H1 (cell line): ENCODE results near the gene SIK3. TPM values are rescaled to one million over a fixed set of nuclear protein-coding genes. Genes with fewer than 3 reads are reported as not detected.

Experiments used
- CTCF ChIA-PET: fragments of 300-600 bp; sonication (Branson Sonifier 250); formaldehyde crosslinking; loops from one replicate; lab custom pipeline; 2021; ENCODE audit not compliant: partially characterized antibody; lab: Charles Lee
- POLR2A ChIA-PET: fragments of 300-600 bp; sonication (Branson Sonifier 250); formaldehyde crosslinking; loops from one replicate; lab custom pipeline; 2021; ENCODE audit warnings: inconsistent platforms; ENCODE audit not compliant: partially characterized antibody; lab: Charles Lee
- DNase-seq, 2 experiments: peaks; one replicate each; pipeline versions ENCODE4 v3.0.0 to v3.0.0-alpha.2; 2010 to 2022; ENCODE audit warnings: low spot score in 2 of 2, low read depth in 1 of 2, mixed read lengths in 1 of 2
- FAIRE-seq: peaks from 2 replicates; lab custom pipeline; 2011; peaks lifted over from hg19 to GRCh38; lab: Jason Lieb, UNC
- H2AFZ ChIP-seq: 2 replicates; pipeline ENCODE4 v1.8.1; 2012; ENCODE audit warnings: low read length, inconsistent platforms
- H2AK5ac ChIP-seq: 2 replicates; pipeline ENCODE4 v1.6.1; 2013; ENCODE audit warnings: low read depth, low read length
- H2BK120ac ChIP-seq: replicated peaks from 2 replicates; pipeline ENCODE3; 2013; ENCODE audit warnings: low read depth, low read length, inconsistent platforms
- H2BK12ac ChIP-seq: 2 replicates; pipeline ENCODE4 v1.6.1; 2013; ENCODE audit warnings: low read depth, low read length
- H2BK15ac ChIP-seq: 2 replicates; pipeline ENCODE4 v1.6.1; 2013; ENCODE audit warnings: low read length
- H2BK20ac ChIP-seq: 2 replicates; pipeline ENCODE4 v1.6.1; 2013; ENCODE audit warnings: low read length
- H2BK5ac ChIP-seq: 2 replicates; pipeline ENCODE4 v1.6.1; 2013; ENCODE audit warnings: low read depth, low read length
- H3K14ac ChIP-seq: 2 replicates; pipeline ENCODE4 v1.6.1; 2013; ENCODE audit warnings: inconsistent platforms; ENCODE audit not compliant: insufficient read length
- H3K18ac ChIP-seq: 2 replicates; pipeline ENCODE4 v1.6.1; 2013; ENCODE audit warnings: low read length; ENCODE audit errors: extremely low read depth
- H3K23ac ChIP-seq: 2 replicates; pipeline ENCODE4 v1.6.1; 2013; ENCODE audit warnings: inconsistent platforms; ENCODE audit not compliant: insufficient read length
- H3K23me2 ChIP-seq: 2 replicates; pipeline ENCODE4 v1.6.1; 2013; ENCODE audit warnings: low read depth, low read length
- H3K27ac ChIP-seq: 2 replicates; pipeline ENCODE4 v1.6.1; 2011; ENCODE audit warnings: low read depth, low read length, inconsistent platforms
- H3K27me3 ChIP-seq, 4 experiments: replicated peaks in 1 of 4; 1 replicate in 1 of 4; 2 replicates in 3 of 4; pipeline versions ENCODE4 v1.6.1 to v1.8.1; 2011 to 2013; ENCODE audit warnings: low read length in 3 of 4, mild to moderate bottlenecking in 3 of 4, inconsistent platforms in 2 of 4, mixed read lengths in 2 of 4, moderate library complexity in 1 of 4; ENCODE audit not compliant: control insufficient read depth in 3 of 4, insufficient read depth in 3 of 4; ENCODE audit errors: extremely low read depth in 1 of 4
- H3K36me3 ChIP-seq, 4 experiments: 2 replicates each; pipeline versions ENCODE4 v1.6.1 to v1.8.1; 2011 to 2013; ENCODE audit warnings: mild to moderate bottlenecking in 4 of 4, low read length in 3 of 4, moderate library complexity in 2 of 4, control low read depth in 1 of 4, inconsistent platforms in 1 of 4; ENCODE audit not compliant: insufficient read depth in 4 of 4, control insufficient read depth in 2 of 4
- H3K4ac ChIP-seq: replicated peaks from 2 replicates; pipeline ENCODE3; 2013; ENCODE audit warnings: low read length, low read depth, mixed read lengths, inconsistent platforms; ENCODE audit not compliant: insufficient read length
- H3K4me1 ChIP-seq, 4 experiments: replicated peaks in 1 of 4; 1 replicate in 1 of 4; 2 replicates in 3 of 4; pipeline versions ENCODE4 v1.6.1 to v1.8.1; 2011 to 2013; ENCODE audit warnings: low read length in 3 of 4, inconsistent platforms in 2 of 4, mixed read lengths in 1 of 4; ENCODE audit not compliant: insufficient read depth in 4 of 4, control insufficient read depth in 3 of 4
- H3K4me2 ChIP-seq, 2 experiments: 2 replicates each; pipeline versions ENCODE4 v1.6.1 to v1.8.1; 2011 to 2013; ENCODE audit warnings: low read depth in 2 of 2, low read length in 2 of 2, control low read depth in 1 of 2, inconsistent platforms in 1 of 2, mild to moderate bottlenecking in 1 of 2; ENCODE audit not compliant: insufficient read depth in 1 of 2
- H3K4me3 ChIP-seq, 4 experiments: fragments of 200-600, 300-600 bp in 1 of 4; sonication (generic), shearing (Covaris generic), sonication (Bioruptor Twin) in 1 of 4; 2 replicates each; pipeline versions ENCODE4 v1.5.1 to v1.8.1; 2011 to 2016; ENCODE audit warnings: low read length in 4 of 4, low read depth in 3 of 4, control low read depth in 2 of 4, inconsistent platforms in 2 of 4, mild to moderate bottlenecking in 2 of 4, mixed read lengths in 1 of 4, moderate library complexity in 1 of 4; ENCODE audit not compliant: insufficient read depth in 2 of 4; ENCODE audit errors: extremely low read depth in 1 of 4
- H3K56ac ChIP-seq: replicated peaks from 2 replicates; pipeline ENCODE3; 2013; ENCODE audit warnings: low read depth, mild to moderate bottlenecking, mixed read lengths, low read length, inconsistent platforms; ENCODE audit not compliant: insufficient read length
- H3K79me1 ChIP-seq: 2 replicates; pipeline ENCODE4 v1.6.1; 2013; ENCODE audit warnings: low read depth, low read length, control low read depth
- H3K79me2 ChIP-seq, 2 experiments: 2 replicates each; pipeline versions ENCODE4 v1.6.1 to v1.8.1; 2012 to 2013; ENCODE audit warnings: low read length in 2 of 2, mild to moderate bottlenecking in 2 of 2, inconsistent platforms in 1 of 2; ENCODE audit not compliant: insufficient read depth in 2 of 2, control insufficient read depth in 1 of 2
- H3K9ac ChIP-seq, 4 experiments: replicated peaks in 1 of 4; 1 replicate in 1 of 4; 2 replicates in 3 of 4; pipeline versions ENCODE4 v1.6.1 to v1.8.1; 2011 to 2013; ENCODE audit warnings: low read depth in 3 of 4, low read length in 3 of 4, control low read depth in 2 of 4, mild to moderate bottlenecking in 2 of 4, moderate library complexity in 2 of 4, inconsistent platforms in 1 of 4; ENCODE audit errors: extremely low read depth in 1 of 4
- H3K9me3 ChIP-seq, 2 experiments: 2 replicates each; pipeline versions ENCODE4 v1.6.1 to v1.8.1; 2012 to 2013; ENCODE audit warnings: mild to moderate bottlenecking in 2 of 2, moderate library complexity in 2 of 2, control low read depth in 1 of 2, inconsistent platforms in 1 of 2, low read depth in 1 of 2, low read length in 1 of 2, mixed read lengths in 1 of 2; ENCODE audit not compliant: insufficient read depth in 2 of 2
- H4K20me1 ChIP-seq, 2 experiments: replicated peaks in 1 of 2; 2 replicates each; pipeline versions ENCODE3 to v1.8.1; 2011 to 2013; ENCODE audit warnings: inconsistent platforms in 2 of 2, low read length in 2 of 2, mild to moderate bottlenecking in 1 of 2; ENCODE audit not compliant: insufficient read depth in 2 of 2, control insufficient read depth in 1 of 2
- H4K5ac ChIP-seq: 2 replicates; pipeline ENCODE4 v1.6.1; 2013; ENCODE audit warnings: low read length, low read depth, mixed read lengths, inconsistent platforms; ENCODE audit not compliant: insufficient read length
- H4K8ac ChIP-seq: 2 replicates; pipeline ENCODE4 v1.8.0; 2013; ENCODE audit warnings: mild to moderate bottlenecking, moderate library complexity, low read length, inconsistent platforms; ENCODE audit not compliant: insufficient read depth; ENCODE audit errors: extremely low read depth
- H4K91ac ChIP-seq: replicated peaks from 2 replicates; pipeline ENCODE3; 2013; ENCODE audit warnings: low read length, mixed read lengths, inconsistent platforms; ENCODE audit not compliant: insufficient read length
- ASH2L ChIP-seq: fragments of 200-600, 300-600 bp; sonication (generic); IDR thresholded peaks from one replicate; pipeline ENCODE4 v1.7.1; 2017; ENCODE audit warnings: low read length
- BACH1 ChIP-seq: IDR thresholded peaks from 2 replicates; pipeline ENCODE4 v1.6.1; 2012; ENCODE audit warnings: low read length, improper control_type of control experiment
- CEBPB ChIP-seq: IDR thresholded peaks from 2 replicates; pipeline ENCODE4 v1.6.1; 2012; ENCODE audit warnings: low read depth, low read length
- CHD1 ChIP-seq: IDR thresholded peaks from 2 replicates; pipeline ENCODE4 v1.6.1; 2012; ENCODE audit warnings: low read depth, low read length, improper control_type of control experiment
- EZH2 ChIP-seq: fragments of 200-600 bp; sonication (generic); IDR thresholded peaks from 2 replicates; pipeline ENCODE4 v1.7.1; 2012; ENCODE audit warnings: low read depth, mild to moderate bottlenecking, moderate library complexity, low read length, inconsistent platforms; ENCODE audit not compliant: severe bottlenecking
- JUND ChIP-seq: IDR thresholded peaks from 2 replicates; pipeline ENCODE4 v1.6.1; 2011; ENCODE audit warnings: mild to moderate bottlenecking, improper control_type of control experiment, low read length
- KDM5A ChIP-seq: fragments of 200-600 bp; IDR thresholded peaks from 2 replicates; pipeline ENCODE4 v1.7.1; 2012; ENCODE audit warnings: mild to moderate bottlenecking, low read length, inconsistent platforms, mixed read lengths
- MAFK ChIP-seq: IDR thresholded peaks from 2 replicates; pipeline ENCODE4 v1.6.1; 2012; ENCODE audit warnings: low read depth, mild to moderate bottlenecking, improper control_type of control experiment, low read length
- POU5F1 ChIP-seq: IDR thresholded peaks from 2 replicates; pipeline ENCODE4 v1.6.1; 2011; ENCODE audit warnings: low read depth, mild to moderate bottlenecking, low read length, moderate library complexity
- SAP30 ChIP-seq: fragments of 300-600 bp; sonication (generic); IDR thresholded peaks from 2 replicates; pipeline ENCODE4 v1.7.1; 2012; ENCODE audit warnings: low read length, moderate library complexity, mild to moderate bottlenecking, inconsistent platforms; ENCODE audit not compliant: insufficient read depth, insufficient replicate concordance
- SIN3A ChIP-seq, 2 experiments: IDR thresholded peaks in 1 of 2; conservative IDR thresholded peaks in 1 of 2; 2 replicates each; pipeline ENCODE4 v1.6.1; 2011 to 2012; ENCODE audit warnings: low read length in 2 of 2, improper control_type of control experiment in 1 of 2, low read depth in 1 of 2, mild to moderate bottlenecking in 1 of 2
- YY1 ChIP-seq: IDR thresholded peaks from 2 replicates; pipeline ENCODE4 v1.6.1; 2011; ENCODE audit warnings: low read depth, mild to moderate bottlenecking, low read length
- WGBS, 2 experiments: shearing (Covaris generic) in 1 of 2; methylation state at CpG; one replicate each; pipeline versions ENCODE4 v1.1.6 to v1.1.7; 2013 to 2015; ENCODE audit warnings: low lambda C conversion rate in 2 of 2, mixed read lengths in 2 of 2, inconsistent platforms in 1 of 2, low coverage in 1 of 2, missing lambda C conversion rate in 1 of 2; ENCODE audit not compliant: insufficient replicate concordance in 2 of 2, insufficient coverage in 1 of 2, insufficient read length in 1 of 2; ENCODE audit errors: extremely low coverage in 1 of 2, missing lambda C conversion rate in 1 of 2; 5-methylcytosine and 5-hydroxymethylcytosine counted together
- polyA plus RNA-seq, 7 experiments: library from polyadenylated mRNA; depleted of rRNA in 3 of 7; stranded (reverse) in 5 of 7; unstranded in 2 of 7; fragments of >200 nt in 5 of 7; fragments of 200-250 nt in 2 of 7; gene quantifications; 1 replicate in 5 of 7; 2 replicates in 1 of 7; 4 replicates in 1 of 7; pipeline versions ENCODE4 v1.2.1 to v1.2.3, GENCODE V29; 2011 to 2013; ENCODE audit warnings: missing spikeins in 2 of 7, mixed read lengths in 2 of 7
- total RNA-seq: library from RNA; stranded (reverse); fragmentation: NEBNext Ultra II Directional; extraction: Animal tissue kit (Norgen Biotek cat#: 25700); gene quantifications from 2 replicates; pipeline ENCODE4 v1.2.1, GENCODE V29; 2021

The SIK3 gene
- total and polyA plus RNA-seq, 2 of the 8 experiments (the other 6 are each of a cell fraction or from before 2014, with no cell fraction given) = 19.9 to 32.1 TPM

DNA sequence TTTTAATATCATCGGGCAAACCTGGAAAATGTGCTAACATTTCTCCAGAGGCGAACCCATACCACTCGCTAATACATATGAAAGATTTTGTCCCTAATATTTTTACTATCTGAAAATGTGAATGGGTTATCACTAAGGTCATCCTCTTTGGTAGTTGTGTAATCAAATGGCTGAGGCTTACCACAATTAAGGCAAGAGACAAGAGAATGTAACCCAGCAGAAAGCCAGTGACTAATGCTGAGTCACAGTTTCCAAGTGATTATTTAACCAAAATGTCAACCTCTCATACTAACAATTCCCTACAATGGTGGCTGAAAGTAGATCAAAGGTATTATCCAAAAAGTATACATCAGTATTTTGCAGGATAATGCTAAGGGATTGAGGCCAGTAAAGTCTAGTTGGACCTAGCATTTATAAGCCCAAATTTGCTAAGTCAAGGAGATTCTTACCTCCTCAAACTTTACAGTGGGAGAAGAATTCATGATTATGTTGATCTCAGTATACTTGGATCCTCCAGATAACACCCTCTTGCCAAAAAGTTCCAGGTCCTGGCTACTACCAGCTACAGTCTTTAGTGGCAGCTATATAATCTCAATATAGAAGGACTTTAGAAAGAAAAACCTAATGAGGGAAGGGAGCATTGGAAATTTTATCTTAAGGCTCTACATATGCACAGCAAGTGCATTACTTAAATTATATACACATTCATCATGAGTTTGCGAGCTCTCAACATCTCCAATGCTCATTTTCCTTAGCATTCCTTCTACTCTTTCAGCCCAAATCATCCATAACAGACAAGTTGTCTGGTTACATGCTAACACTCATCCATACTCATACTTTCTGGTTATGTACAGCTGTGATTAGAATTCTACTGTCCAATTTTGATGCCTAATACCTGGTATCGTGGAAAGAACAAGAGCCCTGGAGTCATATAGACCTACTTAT lies 25.4 kb downstream of the SIK3 start:
- WGBS, 2 experiments = 95% methylated on average over 5 of the region's 5 CpGs; no CpG with 5 or more reads in 1 of the 2 experiments
- POLR2A ChIA-PET = interaction anchor here (1.5 kb wide), 1 partner anchor 10 kb away, joined by 3 read pairs; no protein-coding TSS in a partner anchor
- TF ChIP-seq SAP30 = no peak
- TF ChIP-seq EZH2 = no peak
- no peak for TF ChIP-seq ASH2L
- TF ChIP-seq JUND = peak; percentile 33; the same call in 1 of the 2 replicates
- no peak for TF ChIP-seq CHD1
- TF ChIP-seq POU5F1 = no peak
- peak; percentile 68 for TF ChIP-seq MAFK
- peak; percentile 24; the same call in 1 of the 2 replicates for TF ChIP-seq CEBPB
- TF ChIP-seq SIN3A (conservative IDR thresholded peaks at IDR 0.05 in 1 of 2, IDR thresholded peaks at IDR 0.05 in 1 of 2; ENCODE audit: low read depth in 1 of 2, low read length in 2 of 2) = no peak
- peak; percentile 94 for TF ChIP-seq BACH1
- no peak for TF ChIP-seq KDM5A
- TF ChIP-seq YY1 = no peak

More for the DNA sequence above, 25.4 kb downstream of the SIK3 start:
- no peak overlapping the region for H2AK5ac ChIP-seq
- no peak for FAIRE-seq
- H3K79me1 ChIP-seq = peaks cover 3% of the 10 kb centered on the region; the same call in 1 of the 2 replicates
- no peak overlapping the region for H3K9ac ChIP-seq
- no peak overlapping the region for H3K23ac ChIP-seq
- H4K8ac ChIP-seq = no peak overlapping the region
- peaks cover 0 to 11% (median 4%) of the 10 kb centered on the region in 4 experiments; a peak in 5 of 7 replicates for H3K4me1 ChIP-seq
- H3K79me2 ChIP-seq = peaks cover 0 to 86% of the 10 kb centered on the region in 2 experiments; a peak in 3 of 4 replicates
- H3K4ac ChIP-seq = no peak overlapping the region
- H2BK12ac ChIP-seq = no peak overlapping the region
- no peak overlapping the region for H3K56ac ChIP-seq
- peaks cover 4 to 5% of the 10 kb centered on the region in 2 experiments for H4K20me1 ChIP-seq
- no peaks in the 10 kb centered on the region for H3K23me2 ChIP-seq
- no peak overlapping the region for H2BK15ac ChIP-seq
- no peak overlapping the region for H2BK5ac ChIP-seq
- DNase-seq = no peak
- no peak overlapping the region for H3K14ac ChIP-seq
- H2AFZ ChIP-seq = no peak overlapping the region
- no peak overlapping the region for H3K4me3 ChIP-seq
- H2BK120ac ChIP-seq = no peak overlapping the region
- H4K91ac ChIP-seq = no peak overlapping the region
- H3K27me3 ChIP-seq = no peaks in the 10 kb centered on the region
- no peak overlapping the region for H3K18ac ChIP-seq
- H3K4me2 ChIP-seq = no peak overlapping the region
- no peaks in the 10 kb centered on the region for H3K36me3 ChIP-seq
- CTCF ChIA-PET = no interaction called here
- no peak overlapping the region for H4K5ac ChIP-seq
- H3K9me3 ChIP-seq = no peaks in the 10 kb centered on the region
- no peak overlapping the region for H3K27ac ChIP-seq
- no peak overlapping the region for H2BK20ac ChIP-seq
